ENCODE results near the gene CCDC160. TPM values are rescaled to one million over a fixed set of nuclear protein-coding genes. Genes with fewer than 3 reads are reported as not detected.

The CCDC160 gene
- total RNA-seq, 1 experiment from 2014 or later = not detected

- DNase-seq (ENCODE audit: extremely low read depth, low read depth) = no peak
These were observed 57.6 kb downstream of the CCDC160 start for GRCh38 chrX:134294548-134294947.

Other genes starting within 250 kb of the CCDC160 start
- 36.2 and 39.6 TPM in 2 replicates for gene PHF6, start 136.1 kb downstream of the CCDC160 start, total RNA-seq (2014; rRNA removed; shearing (Covaris generic))
- 14.6 and 22.4 TPM in 2 replicates for gene HPRT1, start 223.0 kb downstream of the CCDC160 start, total RNA-seq (2014; rRNA removed; shearing (Covaris generic))

All from NCI-H460 (cell line).